Activated T-helper 9 cell treated with anti-CD3 and anti-CD28 coated beads, Interleukin-2, amount 50 U/mL, for 16 hours (primary cell): ENCODE measurements around the gene RASAL2.
"Not testable (repeated sequence)": the region's sequence is repeated elsewhere in the genome, so short reads cannot be mapped to it uniquely, and the experiment has no call there.

Source experiments
- DNase-seq: peaks from one replicate; pipeline ENCODE4 v3.0.0-alpha.2; 2020; ENCODE audit warnings: low read depth

RASAL2 gene

DNA sequence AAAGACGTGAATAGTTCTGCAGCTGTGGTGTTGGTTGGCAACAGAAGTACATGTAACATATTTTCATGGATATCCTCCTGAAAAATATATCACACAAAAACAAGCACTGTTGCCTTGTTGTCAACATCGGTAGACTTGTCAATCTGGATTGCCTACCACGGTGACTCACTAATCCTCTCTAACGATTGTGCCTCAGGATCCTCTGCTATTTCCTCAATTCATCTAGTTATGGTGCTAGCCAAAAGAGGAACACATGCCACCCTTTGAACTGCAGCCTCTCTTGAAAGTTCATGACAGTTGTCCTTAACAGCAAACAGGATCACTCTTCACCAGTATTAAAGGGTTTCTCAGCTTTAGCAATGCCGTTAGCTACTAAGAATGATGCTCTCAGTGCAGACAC lies 25.7 kb downstream of the RASAL2 start:
- DNase-seq, result no peak

DNA sequence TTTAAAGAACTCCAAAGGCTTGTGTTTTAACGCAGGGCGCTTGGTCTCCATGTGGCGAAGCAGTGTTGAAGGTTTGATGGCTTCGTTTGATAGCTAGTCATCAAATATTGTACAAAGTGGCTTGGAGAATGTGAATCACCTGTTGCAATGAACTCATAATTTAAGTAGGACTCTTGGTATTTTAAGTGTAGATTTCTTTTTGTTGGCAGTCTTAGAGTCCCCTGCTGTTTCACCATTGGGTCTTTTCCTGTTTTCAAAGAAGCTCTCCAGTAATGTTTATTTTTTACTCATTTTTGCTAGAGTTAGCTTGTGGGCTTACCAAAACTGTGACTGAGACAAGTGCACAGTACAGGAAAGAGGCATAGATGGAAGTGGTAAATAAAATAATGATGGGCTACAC lies 26.2 kb downstream of the RASAL2 start:
- no peak for DNase-seq

- DNase-seq, result not testable (repeated sequence)
Observed at GRCh38 chr1:178120520-178121052, 26.7 kb downstream of the RASAL2 start.

- no peak for DNase-seq
Observed at GRCh38 chr1:178121883-178122282, 28.0 kb downstream of the RASAL2 start.

- no peak for DNase-seq
Observed at GRCh38 chr1:178122283-178122682, 28.4 kb downstream of the RASAL2 start.

DNA sequence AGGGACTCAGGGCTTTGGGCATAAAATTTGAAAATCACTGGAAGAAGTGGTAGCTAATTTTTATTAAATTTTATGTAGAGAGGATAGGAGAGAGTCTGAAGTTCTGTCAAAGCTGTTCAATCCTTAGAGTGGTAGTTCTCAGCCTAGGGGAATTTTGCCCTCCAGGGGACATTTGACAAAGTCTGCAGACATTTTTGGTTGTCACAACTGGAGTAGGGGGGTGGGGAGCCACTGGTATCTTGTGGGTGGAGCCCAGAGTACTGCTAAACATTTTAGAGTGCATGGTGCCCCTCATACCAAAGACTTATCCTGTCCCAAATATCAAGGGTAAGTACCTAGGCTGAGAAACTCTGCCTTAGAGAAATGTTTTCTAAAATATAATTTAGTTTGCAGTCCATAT lies 30.2 kb downstream of the RASAL2 start:
- DNase-seq, result no peak

- no peak for DNase-seq
Observed at GRCh38 chr1:178126261-178126660, 32.4 kb downstream of the RASAL2 start.

GRCh38 chr1:178126741-178127185 lies 32.9 kb downstream of the RASAL2 start:
- DNase-seq, result no peak

DNA sequence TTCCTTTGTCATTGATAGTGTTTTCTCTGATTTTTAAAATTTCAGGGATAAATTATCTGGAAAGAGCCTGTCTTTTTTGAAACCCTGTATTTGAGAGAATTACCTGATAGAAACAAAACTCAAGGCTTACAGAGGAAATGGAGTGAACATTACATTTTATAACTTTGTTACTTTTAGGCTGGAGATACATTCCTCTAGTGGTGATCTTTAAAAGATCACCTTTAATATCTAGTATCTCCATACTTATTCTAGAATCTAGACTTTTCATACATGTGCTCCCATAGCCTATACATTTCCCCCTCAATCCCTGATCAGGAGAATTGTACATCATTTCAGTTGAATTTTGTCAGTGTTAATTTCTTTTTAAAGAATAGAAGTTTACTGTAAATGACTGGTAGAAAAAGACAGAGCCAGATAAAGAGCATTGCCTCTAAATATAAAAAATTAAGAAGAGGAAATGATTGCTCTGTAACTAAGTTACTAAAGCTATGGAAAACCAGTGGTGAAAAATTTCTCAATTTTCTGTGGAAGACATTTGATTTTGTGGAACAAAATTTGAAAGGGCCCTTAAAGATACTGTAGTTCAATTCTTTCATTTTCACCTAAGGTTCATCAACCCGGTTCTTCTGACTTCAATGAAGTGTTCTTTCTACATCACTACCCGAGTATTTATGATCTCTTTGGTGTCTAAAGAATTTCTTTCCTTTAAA lies 33.7 kb downstream of the RASAL2 start:
- DNase-seq, result no peak

GRCh38 chr1:178133239-178133989 lies 39.5 kb downstream of the RASAL2 start:
- DNase-seq, result no peak

GRCh38 chr1:178134061-178134460 lies 40.2 kb downstream of the RASAL2 start:
- no peak for DNase-seq

DNA sequence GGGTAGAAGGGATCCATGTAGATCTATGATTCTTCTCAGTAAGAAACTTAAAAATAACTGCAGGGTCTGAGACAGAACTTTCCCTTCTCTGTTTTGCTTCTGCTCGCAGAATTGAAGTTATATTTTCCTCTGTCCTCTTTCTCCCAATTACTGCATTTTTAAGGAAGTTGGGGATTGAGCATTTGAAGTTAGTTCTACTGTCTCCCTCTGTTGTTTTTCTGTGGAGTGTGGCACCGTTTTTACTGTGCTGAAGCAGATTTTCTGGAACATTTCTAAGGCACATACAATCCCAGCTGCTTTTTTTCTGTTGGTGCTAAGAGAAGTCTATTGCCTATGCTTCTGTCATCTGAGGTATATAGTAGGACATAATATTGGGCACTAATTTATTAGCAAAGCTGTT lies 43.3 kb downstream of the RASAL2 start:
- no peak for DNase-seq

DNA sequence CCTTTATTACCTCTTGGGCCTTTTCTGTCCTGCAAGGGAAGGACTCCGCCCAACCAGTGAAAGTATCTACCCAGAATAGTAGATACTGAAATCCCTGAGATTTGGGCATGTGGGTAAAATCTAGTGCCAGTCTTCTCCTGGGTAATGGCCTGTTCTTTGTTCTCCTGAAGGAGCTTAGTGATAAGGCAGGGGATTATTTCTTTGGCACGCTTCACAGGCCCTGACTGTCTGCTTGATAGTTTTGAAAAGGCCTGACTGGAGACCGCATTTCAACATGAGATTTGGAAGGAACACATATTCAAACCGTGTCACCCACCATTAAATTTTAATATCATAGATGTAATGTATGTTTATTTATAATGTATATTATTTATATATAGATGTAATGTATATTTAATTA lies 48.9 kb downstream of the RASAL2 start:
- DNase-seq, result no peak

DNA sequence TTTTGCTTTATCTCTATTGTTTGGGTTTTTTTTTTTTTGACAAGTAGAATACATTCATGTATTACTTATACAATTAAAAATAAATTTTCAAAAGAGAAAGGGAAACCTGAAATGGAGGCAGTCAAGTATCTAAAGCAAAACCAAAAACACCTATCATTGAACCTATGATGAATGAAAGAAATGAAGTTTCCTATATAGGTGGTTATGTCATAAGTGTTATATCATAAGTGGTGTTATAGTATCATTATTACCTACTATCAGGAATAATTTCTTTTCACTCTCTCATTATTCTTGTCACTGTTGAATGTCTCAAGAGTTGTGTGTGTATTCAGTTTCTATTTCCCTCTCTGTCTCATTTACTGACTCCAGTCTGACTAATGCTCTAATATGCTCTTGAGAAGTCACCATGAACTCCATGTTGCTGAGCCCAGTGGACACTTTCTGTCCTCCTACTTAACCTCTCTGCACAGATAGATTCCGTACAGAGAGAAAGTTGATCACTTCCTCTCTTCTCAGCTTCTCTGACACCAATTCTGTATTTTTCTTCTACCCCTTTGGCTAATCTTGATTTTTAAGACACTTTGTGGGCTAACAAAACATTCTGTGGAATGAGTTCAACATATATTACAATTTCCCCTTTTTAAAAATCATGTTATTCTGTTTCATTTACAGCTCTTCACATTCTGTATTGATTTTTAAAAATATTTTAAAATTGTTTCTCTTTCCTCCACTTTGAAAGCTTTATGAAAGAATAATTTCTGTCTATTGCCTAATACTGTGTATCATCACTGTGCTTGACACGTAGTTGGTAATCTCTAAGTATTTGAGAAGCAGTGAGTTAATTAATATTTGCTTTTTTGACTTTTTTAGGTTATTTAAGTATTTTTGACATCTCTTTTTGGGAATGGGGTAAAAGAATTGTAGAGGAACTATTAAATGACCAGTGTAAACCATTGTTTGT lies 50.1 kb downstream of the RASAL2 start:
- DNase-seq, result no peak

DNA sequence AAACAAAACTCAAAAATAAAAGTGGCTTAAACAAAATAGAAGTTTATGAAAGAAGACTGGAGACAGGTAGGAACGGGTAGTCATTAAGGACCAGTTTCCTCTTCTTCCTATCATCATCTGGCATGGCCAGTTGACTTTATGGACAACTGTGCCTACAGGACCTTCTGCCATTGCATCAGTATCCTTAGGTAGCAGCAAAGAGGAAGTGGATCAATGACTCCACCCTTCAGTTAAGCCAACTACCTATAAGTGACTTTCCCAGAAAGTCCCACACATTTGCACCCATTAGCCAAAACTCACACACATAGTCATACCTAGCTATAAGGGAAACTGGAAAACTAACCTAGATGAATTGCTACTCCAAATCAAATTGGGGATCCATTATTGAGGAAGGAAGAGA lies 51.7 kb downstream of the RASAL2 start:
- no peak for DNase-seq

- DNase-seq, result no peak
Observed at GRCh38 chr1:178146436-178146835, 52.5 kb downstream of the RASAL2 start.

- DNase-seq, result no peak
Observed at GRCh38 chr1:178150610-178151009, 56.7 kb downstream of the RASAL2 start.

DNA sequence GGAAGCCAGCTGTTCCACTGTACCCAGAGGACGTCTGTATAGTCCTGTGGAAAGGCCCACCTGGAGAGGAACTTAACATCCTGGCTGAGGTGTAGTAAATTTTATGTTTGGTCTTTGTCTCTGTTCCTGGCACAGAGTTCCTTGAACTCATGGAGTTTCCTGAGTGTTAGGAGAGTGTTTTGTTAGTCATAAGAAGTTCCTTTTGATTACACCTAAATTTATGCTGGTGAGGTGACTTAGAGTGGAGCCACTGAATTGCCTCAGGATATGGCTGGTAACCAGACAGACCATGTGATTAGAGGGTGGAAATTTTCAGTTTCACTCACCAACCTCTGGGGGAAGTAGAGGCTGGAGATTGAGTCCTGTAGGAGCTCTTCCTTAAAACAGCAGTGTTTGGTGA lies 57.9 kb downstream of the RASAL2 start:
- no peak for DNase-seq

- DNase-seq, result no peak
Observed at GRCh38 chr1:178155481-178156255, 61.8 kb downstream of the RASAL2 start.

DNA sequence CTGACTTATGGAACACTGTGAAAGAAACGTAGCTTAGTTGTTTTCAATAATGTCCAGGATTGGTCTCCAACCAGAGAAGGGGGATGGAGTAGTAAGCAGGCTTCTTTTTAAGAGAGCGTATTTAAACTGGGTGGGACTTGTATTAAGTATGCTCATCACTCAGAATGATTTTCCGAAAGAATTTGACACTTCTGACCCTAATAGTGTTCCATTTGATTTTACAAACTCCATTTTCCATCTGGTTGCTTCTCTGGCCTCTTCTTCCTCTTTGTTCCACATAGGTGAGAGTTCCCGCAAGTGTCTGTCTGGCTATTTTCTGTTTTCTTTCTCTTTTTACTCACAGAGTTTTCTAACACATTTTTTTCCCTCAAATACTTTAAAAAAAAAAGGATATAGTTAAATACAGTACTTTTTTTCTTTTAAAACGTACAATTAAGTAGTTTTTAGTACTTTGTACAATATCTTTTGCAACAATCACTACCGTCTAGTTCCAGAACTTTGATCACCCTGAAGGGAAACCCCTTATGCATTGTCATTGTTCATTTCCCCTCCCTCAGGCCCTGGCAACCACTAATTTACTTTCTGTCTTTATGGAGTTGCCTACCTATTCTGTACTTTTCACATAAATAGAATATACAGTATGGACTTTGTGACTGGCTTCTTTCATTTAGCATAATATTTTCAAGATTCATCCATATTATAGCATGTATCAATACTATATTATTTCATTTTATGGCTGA lies 67.0 kb downstream of the RASAL2 start:
- DNase-seq, result no peak

GRCh38 chr1:178161516-178161915 lies 67.6 kb downstream of the RASAL2 start:
- no peak for DNase-seq
